Measurements from ENCODE around the gene CMYA5. TPM values are rescaled to one million over a fixed set of nuclear protein-coding genes. Genes with fewer than 3 reads are reported as not detected.

Gene CMYA5
- total RNA-seq, 1 donor from 2014 or later = 2.0 TPM

DNA sequence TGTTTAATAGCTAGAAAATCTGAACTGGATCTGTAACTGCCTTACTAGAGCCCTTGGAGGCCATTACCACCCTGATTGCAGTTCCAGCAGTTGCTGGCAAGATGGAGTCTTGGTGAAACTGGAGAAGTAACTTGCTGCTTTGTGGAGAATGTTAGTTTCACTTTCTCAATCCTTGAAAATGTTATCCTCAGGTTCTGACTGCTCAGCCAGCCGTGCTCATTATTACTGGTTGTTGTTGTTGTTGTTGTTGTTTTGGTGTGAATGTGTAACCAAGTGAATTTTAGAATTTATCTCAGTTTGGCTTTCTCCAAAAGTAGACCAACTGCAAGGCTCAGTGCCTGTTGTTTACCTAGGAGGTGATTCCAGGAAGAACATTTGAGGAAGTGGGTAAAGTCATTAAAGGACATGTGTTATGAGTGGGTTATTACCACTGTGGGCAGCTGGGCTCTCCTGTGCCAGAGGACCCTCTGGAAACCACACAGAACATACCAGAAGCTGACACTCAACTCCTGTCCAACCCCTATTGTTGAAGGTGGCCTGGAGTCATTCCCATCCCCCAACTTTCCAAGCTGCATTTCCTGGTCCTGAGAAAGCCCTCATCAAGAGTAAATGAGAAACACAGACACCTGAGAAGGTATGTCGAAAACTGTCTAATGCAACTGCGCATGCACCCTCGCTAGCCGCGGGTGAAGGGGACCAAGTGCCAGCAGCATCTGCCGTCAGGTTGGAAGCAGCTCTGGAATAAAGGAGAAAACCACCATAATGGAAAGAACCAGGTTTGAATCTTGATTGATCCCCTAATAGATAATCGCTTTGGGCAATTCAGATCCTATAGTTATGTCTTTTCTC, 111.6 kb downstream of the CMYA5 start:
- ATAC-seq (no peak), DNase-seq (no peak)
- no peaks in the 10 kb centered on the region for H3K27me3 ChIP-seq (ENCODE audit: low read depth)
- H3K9me3 ChIP-seq = no peaks in the 10 kb centered on the region
- no peaks in the 10 kb centered on the region for H3K36me3 ChIP-seq
- intact Hi-C loops (cut with DNase I) = no loop called here
- H3K27ac ChIP-seq = no peak overlapping the region
- TF ChIP-seq, protein P1, sequence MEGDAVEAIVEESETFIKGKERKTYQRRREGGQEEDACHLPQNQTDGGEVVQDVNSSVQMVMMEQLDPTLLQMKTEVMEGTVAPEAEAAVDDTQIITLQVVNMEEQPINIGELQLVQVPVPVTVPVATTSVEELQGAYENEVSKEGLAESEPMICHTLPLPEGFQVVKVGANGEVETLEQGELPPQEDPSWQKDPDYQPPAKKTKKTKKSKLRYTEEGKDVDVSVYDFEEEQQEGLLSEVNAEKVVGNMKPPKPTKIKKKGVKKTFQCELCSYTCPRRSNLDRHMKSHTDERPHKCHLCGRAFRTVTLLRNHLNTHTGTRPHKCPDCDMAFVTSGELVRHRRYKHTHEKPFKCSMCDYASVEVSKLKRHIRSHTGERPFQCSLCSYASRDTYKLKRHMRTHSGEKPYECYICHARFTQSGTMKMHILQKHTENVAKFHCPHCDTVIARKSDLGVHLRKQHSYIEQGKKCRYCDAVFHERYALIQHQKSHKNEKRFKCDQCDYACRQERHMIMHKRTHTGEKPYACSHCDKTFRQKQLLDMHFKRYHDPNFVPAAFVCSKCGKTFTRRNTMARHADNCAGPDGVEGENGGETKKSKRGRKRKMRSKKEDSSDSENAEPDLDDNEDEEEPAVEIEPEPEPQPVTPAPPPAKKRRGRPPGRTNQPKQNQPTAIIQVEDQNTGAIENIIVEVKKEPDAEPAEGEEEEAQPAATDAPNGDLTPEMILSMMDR (IDR thresholded peaks at IDR 0.05) = no peak
- peaks cover 17% of the 10 kb centered on the region for H3K4me1 ChIP-seq
- H3K4me3 ChIP-seq = no peak overlapping the region

DNA sequence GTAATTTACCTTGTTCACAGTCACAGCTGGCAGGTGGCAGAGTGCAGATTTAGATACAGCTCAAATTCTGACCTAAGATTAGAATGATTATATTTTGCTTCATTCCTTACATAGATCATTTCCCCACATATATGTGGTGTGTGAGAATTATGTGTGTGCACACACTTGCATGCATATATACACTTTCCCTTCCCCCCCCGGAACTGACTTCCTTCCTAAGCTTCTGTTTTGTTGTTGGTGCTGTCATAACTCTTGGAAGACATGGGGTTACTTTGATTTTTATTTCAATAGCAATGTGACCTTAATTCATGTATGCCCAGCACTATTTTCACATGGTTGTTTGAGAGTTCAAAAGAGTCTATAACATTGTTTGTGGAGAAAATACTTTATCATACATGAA, 112.8 kb downstream of the CMYA5 start:
- TF ChIP-seq, protein P1 (IDR thresholded peaks at IDR 0.05) = no peak
- no peak for ATAC-seq

DNA sequence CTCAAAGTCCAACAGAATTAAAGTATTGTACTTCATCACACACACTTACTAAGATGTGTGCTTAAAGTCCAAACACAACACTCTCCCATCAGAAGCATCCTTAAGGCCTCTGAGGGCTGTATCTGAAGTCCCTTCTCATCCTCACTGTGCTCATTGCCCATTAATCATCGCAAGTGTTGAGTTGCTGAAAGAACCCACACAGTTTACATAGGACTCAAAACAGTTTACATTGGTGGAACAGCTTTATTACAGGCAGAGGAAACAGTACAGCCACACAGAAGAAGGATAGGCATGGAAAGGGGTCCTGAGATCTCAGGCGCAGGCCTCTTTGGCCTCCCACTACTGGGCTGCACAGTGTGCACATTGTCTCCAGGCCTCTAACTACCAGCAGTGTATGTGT, 113.4 kb downstream of the CMYA5 start:
- Histone ChIP-seq H3K27ac (no peak overlapping the region), H3K9me3 (no peaks in the 10 kb centered on the region), H3K27me3 (ENCODE audit: low read depth) (no peaks in the 10 kb centered on the region), H3K4me3 (no peak overlapping the region), H3K36me3 (no peaks in the 10 kb centered on the region), H3K4me1 (peaks cover 17% of the 10 kb centered on the region)
- no peak for ATAC-seq
- intact Hi-C loops (cut with DNase I) = no loop called here
- no peak for DNase-seq
- TF ChIP-seq, protein P1 (IDR thresholded peaks at IDR 0.05) = no peak

More for the DNA sequence above, 112.8 kb downstream of the CMYA5 start:
- Histone ChIP-seq H3K36me3 (no peaks in the 10 kb centered on the region), H3K4me3 (no peak overlapping the region), H3K27me3 (ENCODE audit: low read depth) (no peaks in the 10 kb centered on the region), H3K9me3 (no peaks in the 10 kb centered on the region), H3K4me1 (peaks cover 17% of the 10 kb centered on the region), H3K27ac (no peak overlapping the region)
- no peak for DNase-seq
- intact Hi-C loops (cut with DNase I) = no loop called here

DNA sequence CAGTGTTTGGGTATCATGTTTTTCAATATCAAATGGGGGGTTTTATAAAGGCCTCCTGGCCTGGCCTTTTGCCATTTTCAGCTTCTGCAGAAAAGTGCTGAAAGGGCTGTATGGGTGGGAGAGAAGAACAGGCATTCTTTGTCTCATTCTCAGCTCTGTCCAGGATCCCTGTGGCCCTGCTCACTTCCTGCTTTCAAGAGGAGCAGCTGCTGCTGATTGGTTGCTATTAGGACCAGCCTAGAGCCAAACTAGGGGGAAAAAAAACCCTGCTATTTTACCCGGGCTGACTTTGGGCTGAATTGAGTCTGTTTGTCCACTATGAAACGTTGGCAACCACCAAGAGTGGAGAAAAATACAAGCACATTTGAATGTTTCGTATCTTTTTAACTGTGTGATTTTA, 117.1 kb downstream of the CMYA5 start:
- DNase-seq = no peak
- no peaks in the 10 kb centered on the region for H3K27me3 ChIP-seq (ENCODE audit: low read depth)
- H3K9me3 ChIP-seq = no peaks in the 10 kb centered on the region
- no peaks in the 10 kb centered on the region for H3K36me3 ChIP-seq
- peaks cover 6% of the 10 kb centered on the region for H3K4me1 ChIP-seq
- no peak for ATAC-seq
- H3K27ac ChIP-seq = no peak overlapping the region
- H3K4me3 ChIP-seq = no peak overlapping the region
- intact Hi-C loops (cut with DNase I) = no loop called here
- TF ChIP-seq, protein P1 (IDR thresholded peaks at IDR 0.05) = no peak

DNA sequence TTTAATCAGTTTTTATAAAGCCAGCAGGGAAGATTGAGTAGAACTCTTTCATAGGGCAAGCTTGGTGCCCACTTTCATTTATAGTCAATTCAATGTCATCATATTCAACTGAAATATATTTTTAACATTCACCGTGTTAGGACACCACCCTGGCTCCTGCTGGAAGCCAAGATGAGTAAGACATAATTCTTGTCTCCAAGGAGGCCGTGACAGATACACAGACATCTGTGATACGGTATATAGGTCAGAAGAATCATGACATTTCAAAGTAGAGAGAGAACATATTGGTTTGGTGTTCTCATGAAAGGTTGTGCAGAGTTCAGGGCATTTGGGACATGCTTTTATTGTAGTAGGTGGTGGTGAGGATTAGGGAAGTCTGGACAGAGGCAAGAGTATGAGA, 120.1 kb downstream of the CMYA5 start:
- TF ChIP-seq, protein P1 (IDR thresholded peaks at IDR 0.05) = no peak
- ATAC-seq = no peak
- H3K27ac ChIP-seq = no peak overlapping the region
- H3K9me3 ChIP-seq = no peaks in the 10 kb centered on the region
- intact Hi-C loops (cut with DNase I) = no loop called here
- DNase-seq = no peak
- H3K27me3 ChIP-seq (ENCODE audit: low read depth) = no peaks in the 10 kb centered on the region
- H3K36me3 ChIP-seq = no peaks in the 10 kb centered on the region
- H3K4me1 ChIP-seq = no peaks in the 10 kb centered on the region
- H3K4me3 ChIP-seq = no peak overlapping the region
